HCT116 (cell line): ENCODE measurements around the gene TOB2. TPM values are rescaled to one million over a fixed set of nuclear protein-coding genes. Genes with fewer than 3 reads are reported as not detected.

Experiments
- ATAC-seq: fragments of 200-7000 bp; cut with Tn5 transposase; 2 replicates; pipeline ENCODE4 v1.9.1; 2020; ENCODE audit warnings: mild to moderate bottlenecking, moderate library complexity
- BruUV-seq: library from RNA; stranded (reverse); fragments of 400-500 nt; replicated peaks from 2 replicates; lab custom pipeline; 2021; lab: Mats Ljungman, UMichigan
- CTCF ChIA-PET: fragments of 300-600 bp; sonication (Branson Sonifier 250); formaldehyde crosslinking; loops from one replicate; lab custom pipeline; 2021; ENCODE audit warnings: antibody characterized with exemption; lab: Charles Lee
- POLR2A ChIA-PET: fragments of 300-600, 350-600 bp; sonication (Branson Sonifier 250); formaldehyde crosslinking; loops from one replicate; lab custom pipeline; 2021; ENCODE audit warnings: antibody characterized with exemption; lab: Charles Lee
- RAD21 ChIA-PET, 2 experiments: fragments of 300-600 bp; sonication (Branson Sonifier 250); formaldehyde crosslinking; loops; one replicate each; lab custom pipeline; 2023; ENCODE audit warnings: low total read pairs in 2 of 2; ENCODE audit not compliant: uncharacterized antibody in 2 of 2, unreplicated experiment in 2 of 2, low non-redundant PET in 1 of 2; lab: Charles Lee
- DNase-seq: peaks from one replicate; pipeline ENCODE4 v3.0.0-alpha.2; 2010; ENCODE audit warnings: low read depth, low spot score
- H2AFZ ChIP-seq: fragments of 200-600 bp; shearing (Covaris generic), sonication (generic); 2 replicates; pipeline ENCODE4 v1.6.1; 2017; ENCODE audit warnings: low read depth, mixed run types, mixed read lengths, antibody characterized with exemption, low read length; ENCODE audit not compliant: poor library complexity, severe bottlenecking
- H3K27ac ChIP-seq: 2 replicates; pipeline ENCODE4 v1.5.1; 2012; ENCODE audit warnings: low read depth, low read length
- H3K27me3 ChIP-seq: fragments of 200-600 bp; sonication (generic); 2 replicates; pipeline ENCODE4 v1.6.1; 2016; ENCODE audit warnings: mixed run types, low read length, mixed read lengths; ENCODE audit not compliant: insufficient read depth
- H3K36me3 ChIP-seq, 2 experiments: fragments of 200-500 bp in 1 of 2; fragments of 200-600 bp in 1 of 2; sonication (Bioruptor generic) in 1 of 2; sonication (generic) in 1 of 2; 2 replicates each; pipeline versions ENCODE4 v1.5.1 to v1.6.1; 2014 to 2016; ENCODE audit warnings: low read length in 2 of 2, inconsistent platforms in 1 of 2, mixed read lengths in 1 of 2, mixed run types in 1 of 2; ENCODE audit not compliant: insufficient read depth in 2 of 2, control insufficient read depth in 1 of 2
- H3K4me1 ChIP-seq, 2 experiments: fragments of 200-600 bp in 1 of 2; sonication (generic) in 1 of 2; 2 replicates each; pipeline versions ENCODE4 v1.5.1 to v1.6.1; 2012 to 2017; ENCODE audit warnings: low read length in 2 of 2, inconsistent platforms in 1 of 2, mild to moderate bottlenecking in 1 of 2, mixed read lengths in 1 of 2, mixed run types in 1 of 2, moderate library complexity in 1 of 2; ENCODE audit not compliant: insufficient read depth in 2 of 2, control insufficient read depth in 1 of 2
- H3K4me2 ChIP-seq: fragments of 200-600 bp; sonication (generic); 2 replicates; pipeline ENCODE4 v1.6.1; 2017; ENCODE audit warnings: mixed run types, low read length, mixed read lengths
- H3K4me3 ChIP-seq, 2 experiments: fragments of 200-600 bp in 1 of 2; sonication (generic) in 1 of 2; replicated peaks in 1 of 2; 2 replicates each; pipeline ENCODE4 v1.5.1; 2011 to 2016; ENCODE audit warnings: low read length in 2 of 2, control low read depth in 1 of 2, low read depth in 1 of 2, mild to moderate bottlenecking in 1 of 2, mixed read lengths in 1 of 2, mixed run types in 1 of 2
- H3K79me2 ChIP-seq: fragments of 200-600 bp; sonication (generic); 2 replicates; pipeline ENCODE4 v1.6.1; 2017; ENCODE audit warnings: mild to moderate bottlenecking, mixed run types, low read length, moderate library complexity, mixed read lengths; ENCODE audit not compliant: insufficient read depth
- H3K9ac ChIP-seq: fragments of 200-600 bp; sonication (generic); 2 replicates; pipeline ENCODE4 v1.6.1; 2016; ENCODE audit warnings: low read length, mixed read lengths
- H3K9me2 ChIP-seq: fragments of 200-600 bp; sonication (generic), shearing (Covaris generic); 2 replicates; pipeline ENCODE4 v1.6.1; 2017; ENCODE audit warnings: mixed run types, mild to moderate bottlenecking, moderate library complexity; ENCODE audit not compliant: insufficient read depth
- H3K9me3 ChIP-seq, 2 experiments: fragments of 200-500 bp in 1 of 2; fragments of 200-600 bp in 1 of 2; sonication (Bioruptor generic) in 1 of 2; sonication (generic) in 1 of 2; 2 replicates each; pipeline ENCODE4 v1.6.1; 2014 to 2017; ENCODE audit warnings: low read length in 2 of 2, mixed read lengths in 2 of 2, inconsistent platforms in 1 of 2, low read depth in 1 of 2, mild to moderate bottlenecking in 1 of 2, mixed run types in 1 of 2, moderate library complexity in 1 of 2; ENCODE audit not compliant: control insufficient read depth in 1 of 2, insufficient read depth in 1 of 2
- H4K20me1 ChIP-seq: fragments of 200-600 bp; sonication (generic), shearing (Covaris generic); 2 replicates; pipeline ENCODE4 v1.6.1; 2017; ENCODE audit warnings: mixed run types, mild to moderate bottlenecking, moderate library complexity; ENCODE audit not compliant: insufficient read depth
- CEBPB ChIP-seq: IDR thresholded peaks from 2 replicates; pipeline ENCODE4 v1.6.1; 2012; ENCODE audit warnings: low read depth
- EGR1 ChIP-seq: IDR thresholded peaks from 2 replicates; pipeline ENCODE4 v1.6.1; 2012; ENCODE audit warnings: low read depth
- ELF1 ChIP-seq: IDR thresholded peaks from 2 replicates; pipeline ENCODE4 v1.6.1; 2012; ENCODE audit warnings: low read depth, borderline replicate concordance
- FOSL1 ChIP-seq: IDR thresholded peaks from 2 replicates; pipeline ENCODE4 v1.6.1; 2012; ENCODE audit warnings: low read depth
- POLR2AphosphoS5 ChIP-seq: IDR thresholded peaks from 2 replicates; pipeline ENCODE4 v1.6.1; 2011; ENCODE audit warnings: mild to moderate bottlenecking, low read depth, low read length, moderate library complexity
- intact Hi-C: fragments of 100-400 bp; cut with micrococcal nuclease; formaldehyde crosslinking; loops from 2 replicates; pipeline ENCODE4 v1.10.0; 2022
- total RNA-seq: library from RNA; stranded (reverse); gene quantifications from one replicate; pipeline ENCODE4 v1.2.1, GENCODE V29; 2021; ENCODE audit not compliant: unreplicated experiment
- TF ChIP-seq, protein P1 (sequence below): IDR thresholded peaks from 2 replicates; pipeline ENCODE4 v1.6.1; 2012
- TF ChIP-seq, protein P2 (sequence below): IDR thresholded peaks from 2 replicates; pipeline ENCODE4 v1.6.1; 2012
- TF ChIP-seq, protein P3 (sequence below): IDR thresholded peaks from 2 replicates; pipeline ENCODE4 v1.6.1; 2012; ENCODE audit warnings: low read depth

Gene TOB2
- total RNA-seq, 1 experiment from 2014 or later = 55.2 TPM

DNA sequence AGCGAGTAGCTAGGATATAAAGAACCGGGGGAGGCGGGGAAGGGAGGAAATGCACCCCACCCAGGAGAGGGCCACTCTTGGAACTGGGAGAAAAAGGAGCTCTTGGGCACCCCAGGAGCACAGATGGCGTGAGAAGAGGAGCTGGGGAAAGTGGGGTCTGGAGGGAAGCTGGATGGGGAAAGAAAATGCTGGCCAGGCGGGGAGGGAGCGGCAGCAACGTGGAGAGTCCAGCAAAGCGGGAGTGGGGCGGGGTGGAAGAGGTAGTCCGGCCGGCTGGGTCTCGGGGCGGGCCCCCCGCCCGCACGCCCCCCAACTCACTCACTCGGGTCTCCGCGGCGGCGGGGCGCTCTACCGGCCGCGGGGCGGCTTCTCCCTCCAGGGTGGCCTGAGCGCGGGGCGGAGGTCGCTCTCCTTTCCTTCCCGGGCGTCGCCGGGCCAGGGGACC, 522 bp downstream of the TOB2 start:
- Histone ChIP-seq H3K9me2 (no peaks in the 10 kb centered on the region), H3K4me2 (peak overlapping the region; percentile 99), H3K36me3 (peaks cover 5 to 14% of the 10 kb centered on the region in 2 experiments; a peak in 2 of 4 replicates), H3K27ac (peak overlapping the region; percentile 100), H3K9ac (peak overlapping the region; percentile 96), H3K4me3 (peak overlapping the region; percentile 93 to 94), H3K27me3 (no peaks in the 10 kb centered on the region), H2AFZ (no peak overlapping the region), H3K4me1 (peaks cover 5 to 29% of the 10 kb centered on the region in 2 experiments; a peak in 3 of 4 replicates), H4K20me1 (no peaks in the 10 kb centered on the region), H3K9me3 (no peaks in the 10 kb centered on the region), H3K79me2 (peaks cover 53% of the 10 kb centered on the region)
- TF ChIP-seq CEBPB = no peak
- TF ChIP-seq, protein P1, sequence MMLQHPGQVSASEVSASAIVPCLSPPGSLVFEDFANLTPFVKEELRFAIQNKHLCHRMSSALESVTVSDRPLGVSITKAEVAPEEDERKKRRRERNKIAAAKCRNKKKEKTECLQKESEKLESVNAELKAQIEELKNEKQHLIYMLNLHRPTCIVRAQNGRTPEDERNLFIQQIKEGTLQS = no peak
- TF ChIP-seq EGR1 = no peak
- TF ChIP-seq ELF1 = no peak
- TF ChIP-seq, protein P2, sequence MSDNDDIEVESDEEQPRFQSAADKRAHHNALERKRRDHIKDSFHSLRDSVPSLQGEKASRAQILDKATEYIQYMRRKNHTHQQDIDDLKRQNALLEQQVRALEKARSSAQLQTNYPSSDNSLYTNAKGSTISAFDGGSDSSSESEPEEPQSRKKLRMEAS = no peak
- TF ChIP-seq POLR2AphosphoS5 = no peak
- TF ChIP-seq, protein P3, sequence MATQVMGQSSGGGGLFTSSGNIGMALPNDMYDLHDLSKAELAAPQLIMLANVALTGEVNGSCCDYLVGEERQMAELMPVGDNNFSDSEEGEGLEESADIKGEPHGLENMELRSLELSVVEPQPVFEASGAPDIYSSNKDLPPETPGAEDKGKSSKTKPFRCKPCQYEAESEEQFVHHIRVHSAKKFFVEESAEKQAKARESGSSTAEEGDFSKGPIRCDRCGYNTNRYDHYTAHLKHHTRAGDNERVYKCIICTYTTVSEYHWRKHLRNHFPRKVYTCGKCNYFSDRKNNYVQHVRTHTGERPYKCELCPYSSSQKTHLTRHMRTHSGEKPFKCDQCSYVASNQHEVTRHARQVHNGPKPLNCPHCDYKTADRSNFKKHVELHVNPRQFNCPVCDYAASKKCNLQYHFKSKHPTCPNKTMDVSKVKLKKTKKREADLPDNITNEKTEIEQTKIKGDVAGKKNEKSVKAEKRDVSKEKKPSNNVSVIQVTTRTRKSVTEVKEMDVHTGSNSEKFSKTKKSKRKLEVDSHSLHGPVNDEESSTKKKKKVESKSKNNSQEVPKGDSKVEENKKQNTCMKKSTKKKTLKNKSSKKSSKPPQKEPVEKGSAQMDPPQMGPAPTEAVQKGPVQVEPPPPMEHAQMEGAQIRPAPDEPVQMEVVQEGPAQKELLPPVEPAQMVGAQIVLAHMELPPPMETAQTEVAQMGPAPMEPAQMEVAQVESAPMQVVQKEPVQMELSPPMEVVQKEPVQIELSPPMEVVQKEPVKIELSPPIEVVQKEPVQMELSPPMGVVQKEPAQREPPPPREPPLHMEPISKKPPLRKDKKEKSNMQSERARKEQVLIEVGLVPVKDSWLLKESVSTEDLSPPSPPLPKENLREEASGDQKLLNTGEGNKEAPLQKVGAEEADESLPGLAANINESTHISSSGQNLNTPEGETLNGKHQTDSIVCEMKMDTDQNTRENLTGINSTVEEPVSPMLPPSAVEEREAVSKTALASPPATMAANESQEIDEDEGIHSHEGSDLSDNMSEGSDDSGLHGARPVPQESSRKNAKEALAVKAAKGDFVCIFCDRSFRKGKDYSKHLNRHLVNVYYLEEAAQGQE = no peak
- TF ChIP-seq FOSL1 = no peak
- DNase-seq = no peak
- intact Hi-C loops = loop anchor here (2.0 to 10.0 kb wide), 2 partner anchors 71 to 351 kb away; partner anchors contain the start of gene EP300
- ChIA-PET RAD21 (interaction anchor here in 1 of 2 experiments (1.2 kb wide), 1 partner anchor 42 kb away, joined by 3 read pairs; no protein-coding TSS in a partner anchor), CTCF (interaction anchor here (1.0 to 1.8 kb wide), 2 partner anchors 42 to 71 kb away, joined by 3 to 6 read pairs; no protein-coding TSS in a partner anchor), POLR2A (interaction anchor here (0.7 to 5.0 kb wide), 19 partner anchors 10 to 523 kb away, joined by 3 to 57 read pairs (median 4); partner anchors contain the start of genes ACO2, PHF5A, PMM1 and RANGAP1)
- ATAC-seq = no peak
- no TSS peak for BruUV-seq
